Keratinocyte (primary cell): ENCODE results near the gene ANAPC15. TPM values are rescaled to one million over a fixed set of nuclear protein-coding genes. Genes with fewer than 3 reads are reported as not detected.
A peak's percentile ranks its signal among the peaks of the same experiment; 100 is the strongest.

Experiments
- DNase-seq: peaks from one replicate; pipeline ENCODE4 v3.0.0-alpha.2; 2011; ENCODE audit warnings: low read depth, missing footprints, low spot score
- FAIRE-seq: peaks from 2 replicates; lab custom pipeline; 2011; peaks lifted over from hg19 to GRCh38; lab: Jason Lieb, UNC
- H2AFZ ChIP-seq: 2 replicates; pipeline ENCODE4 v1.6.0; 2012; ENCODE audit warnings: low read length, control low read depth, inconsistent platforms; ENCODE audit not compliant: control insufficient read depth
- H3K27ac ChIP-seq: 2 replicates; pipeline ENCODE4 v1.5.1; 2011; ENCODE audit warnings: low read length; ENCODE audit not compliant: control insufficient read depth, insufficient read depth
- H3K27me3 ChIP-seq: 3 replicates; pipeline ENCODE4 v1.6.0; 2011; ENCODE audit warnings: low read length; ENCODE audit not compliant: control insufficient read depth, insufficient read depth; ENCODE audit errors: extremely low read depth
- H3K36me3 ChIP-seq, 2 experiments: 2 replicates in 1 of 2; 3 replicates in 1 of 2; pipeline ENCODE4 v1.5.1; 2011; ENCODE audit warnings: low read length in 2 of 2, mild to moderate bottlenecking in 1 of 2; ENCODE audit not compliant: control insufficient read depth in 2 of 2, insufficient read depth in 2 of 2; ENCODE audit errors: extremely low read depth in 1 of 2
- H3K4me1 ChIP-seq: 3 replicates; pipeline ENCODE4 v1.5.1; 2011; ENCODE audit warnings: low read length; ENCODE audit not compliant: control insufficient read depth, insufficient read depth; ENCODE audit errors: extremely low read depth
- H3K4me2 ChIP-seq: 3 replicates; pipeline ENCODE4 v1.6.0; 2011; ENCODE audit warnings: low read depth, low read length; ENCODE audit not compliant: control insufficient read depth, insufficient read depth; ENCODE audit errors: extremely low read depth
- H3K4me3 ChIP-seq, 3 experiments: fragments of 200-600 bp in 1 of 3; sonication (generic) in 1 of 3; 2 replicates in 2 of 3; 3 replicates in 1 of 3; pipeline ENCODE4 v1.5.1; 2011 to 2016; ENCODE audit warnings: low read length in 3 of 3, mild to moderate bottlenecking in 3 of 3, control low read depth in 2 of 3, inconsistent platforms in 1 of 3, low read depth in 1 of 3, mixed read lengths in 1 of 3, mixed run types in 1 of 3, moderate library complexity in 1 of 3; ENCODE audit not compliant: control insufficient read depth in 2 of 3, insufficient read depth in 2 of 3; ENCODE audit errors: extremely low read depth in 1 of 3
- H3K79me2 ChIP-seq: 2 replicates; pipeline ENCODE4 v1.6.0; 2012; ENCODE audit warnings: low read length; ENCODE audit not compliant: control insufficient read depth, insufficient read depth
- H3K9ac ChIP-seq: 3 replicates; pipeline ENCODE4 v1.6.0; 2011; ENCODE audit warnings: low read length; ENCODE audit not compliant: control insufficient read depth, insufficient read depth; ENCODE audit errors: extremely low read depth
- H3K9me1 ChIP-seq: 3 replicates; pipeline ENCODE4 v1.6.0; 2011; ENCODE audit warnings: low read length; ENCODE audit not compliant: control insufficient read depth, insufficient read depth; ENCODE audit errors: extremely low read depth
- H3K9me3 ChIP-seq: 2 replicates; pipeline ENCODE4 v1.5.1; 2012; ENCODE audit warnings: low read depth, low read length; ENCODE audit not compliant: control insufficient read depth
- H4K20me1 ChIP-seq: 3 replicates; pipeline ENCODE4 v1.6.0; 2011; ENCODE audit warnings: low read length; ENCODE audit not compliant: control insufficient read depth, insufficient read depth; ENCODE audit errors: extremely low read depth
- CTCF ChIP-seq, 3 experiments: IDR thresholded peaks in 1 of 3; conservative IDR thresholded peaks in 1 of 3; optimal IDR thresholded peaks in 1 of 3; 2 replicates in 2 of 3; 3 replicates in 1 of 3; pipeline versions ENCODE3 to v1.5.1; 2011; ENCODE audit warnings: low read length in 3 of 3, mild to moderate bottlenecking in 3 of 3, moderate library complexity in 2 of 3, control low read depth in 1 of 3, inconsistent platforms in 1 of 3; ENCODE audit not compliant: insufficient read depth in 2 of 3; ENCODE audit errors: extremely low read depth in 1 of 3
- EZH2 ChIP-seq: IDR thresholded peaks from one replicate; pipeline ENCODE4 v1.6.1; 2012; ENCODE audit warnings: inconsistent platforms, mild to moderate bottlenecking, low read length, moderate library complexity
- dilution Hi-C: fragments of 300-500 bp; cut with MboI; formaldehyde crosslinking; loops from one replicate; pipeline ENCODE4 v1.7.0; 2020; ENCODE audit warnings: low sequenced_read_pairs; ENCODE audit not compliant: extremely low pct_ligation_motif_present
- polyA plus RNA-seq, 5 experiments: library from polyadenylated mRNA; depleted of rRNA in 3 of 5; stranded (reverse) in 3 of 5; stranded (forward) in 1 of 5; unstranded in 1 of 5; fragments of >200 nt; gene quantifications; 1 replicate in 1 of 5; 2 replicates in 3 of 5; 3 replicates in 1 of 5; pipeline versions ENCODE4 v1.2.1 to v1.2.3, GENCODE V29; 2011 to 2012; ENCODE audit warnings: missing spikeins in 2 of 5, low read depth in 1 of 5, low replicate concordance in 1 of 5

The ANAPC15 gene
- polyA plus RNA-seq, 1 donor (not counting 4 experiments of a cell fraction or from before 2014, with no cell fraction given), result 70.9 TPM

- dilution Hi-C loops, result no loop called here
- H3K27me3 ChIP-seq, result no peaks in the 10 kb centered on the region
Observed at GRCh38 chr11:72081184-72081644, 31.3 kb downstream of the ANAPC15 start.

GRCh38 chr11:72080326-72081183, 31.9 kb downstream of the ANAPC15 start, which contains the start of the genes LRRC51 and NUMA1:
TSS of gene LRRC51 (plus strand) at chr11:72080850. CDS start at chr11:72089084, 8,234 bp downstream.
TSS of gene NUMA1 (minus strand) at chr11:72080542. CDS start at chr11:72035943, 44,599 bp downstream.
- TF ChIP-seq CTCF (optimal IDR thresholded peaks at IDR 0.05 in 1 of 3, IDR thresholded peaks at IDR 0.05 in 1 of 3, conservative IDR thresholded peaks at IDR 0.05 in 1 of 3; ENCODE audit: extremely low read depth in 1 of 3, insufficient read depth in 2 of 3, low read length in 3 of 3) (no peak), EZH2 (no peak)
- peak within 1 kb of the TSS; percentile 96 for H2AFZ ChIP-seq
- FAIRE-seq, result peak; percentile 85
- peak within 1 kb of the TSS; percentile 73 to 94 (median 94) for H3K4me3 ChIP-seq
- H3K9ac ChIP-seq, result peak within 1 kb of the TSS; percentile 87
- H3K9me1 ChIP-seq, result no peaks in the 10 kb centered on the region
- H3K27ac ChIP-seq, result peak within 1 kb of the TSS; percentile 90
- H3K4me2 ChIP-seq, result peak within 1 kb of the TSS; percentile 97
- peaks cover 44% of the 10 kb centered on the region for H3K79me2 ChIP-seq
- H4K20me1 ChIP-seq, result no peaks in the 10 kb centered on the region
- H3K36me3 ChIP-seq, result no peaks in the 10 kb centered on the region
- dilution Hi-C loops, result no loop called here
- DNase-seq, result peak; percentile 100
- H3K4me1 ChIP-seq, result peaks cover 51% of the 10 kb centered on the region
- no peaks in the 10 kb centered on the region for H3K27me3 ChIP-seq
- H3K9me3 ChIP-seq, result no peaks in the 10 kb centered on the region

More at GRCh38 chr11:72081184-72081644, 31.3 kb downstream of the ANAPC15 start:
- H2AFZ ChIP-seq, result peak overlapping the region; percentile 96
- peak overlapping the region; percentile 76 for H3K9ac ChIP-seq
- no peaks in the 10 kb centered on the region for H3K36me3 ChIP-seq
- no peaks in the 10 kb centered on the region for H3K9me3 ChIP-seq
- H3K9me1 ChIP-seq, result no peaks in the 10 kb centered on the region
- peak overlapping the region; percentile 62 to 73 (median 70) for H3K4me3 ChIP-seq
- H3K4me1 ChIP-seq, result peaks cover 51% of the 10 kb centered on the region
- FAIRE-seq (no peak), DNase-seq (no peak)
- TF ChIP-seq CTCF (optimal IDR thresholded peaks at IDR 0.05 in 1 of 3, IDR thresholded peaks at IDR 0.05 in 1 of 3, conservative IDR thresholded peaks at IDR 0.05 in 1 of 3; ENCODE audit: extremely low read depth in 1 of 3, insufficient read depth in 2 of 3, low read length in 3 of 3), result no peak
- TF ChIP-seq EZH2, result no peak
- peak overlapping the region; percentile 90 for H3K27ac ChIP-seq
- peak overlapping the region; percentile 89 for H3K4me2 ChIP-seq
- H4K20me1 ChIP-seq, result no peaks in the 10 kb centered on the region
- peaks cover 37% of the 10 kb centered on the region for H3K79me2 ChIP-seq
